NT2/D1 (cell line): ENCODE results near the gene OSBPL2.

ENCODE experiments used
- YY1 ChIP-seq: IDR thresholded peaks from 2 replicates; pipeline ENCODE4 v1.6.1; 2011; ENCODE audit not compliant: insufficient read length, insufficient read depth
- ZNF274 ChIP-seq: IDR thresholded peaks from 2 replicates; pipeline ENCODE4 v1.6.1; 2011; ENCODE audit warnings: mild to moderate bottlenecking, low read depth, low read length

GRCh38 chr20:62284448-62284847 lies 46.1 kb downstream of the OSBPL2 start:
- no peak for TF ChIP-seq YY1
- TF ChIP-seq ZNF274, result no peak
